PC-3 (cell line): ENCODE results near the gene SCN8A. TPM values are rescaled to one million over a fixed set of nuclear protein-coding genes. Genes with fewer than 3 reads are reported as not detected.

Source experiments
- ATAC-seq: fragments of 200-7000 bp; cut with Tn5 transposase; 2 replicates; pipeline ENCODE4 v1.9.1; 2020; ENCODE audit warnings: mild to moderate bottlenecking, moderate library complexity
- BruUV-seq: library from RNA; stranded (reverse); fragments of 400-500 nt; replicated peaks from 2 replicates; lab custom pipeline; 2021; lab: Mats Ljungman, UMichigan
- CTCF ChIA-PET: fragments of 300-600 bp; sonication (Branson Sonifier 250); formaldehyde crosslinking; loops from one replicate; lab custom pipeline; 2022; ENCODE audit warnings: antibody characterized with exemption; lab: Charles Lee
- POLR2A ChIA-PET: fragments of 300-600 bp; sonication (Branson Sonifier 250); formaldehyde crosslinking; loops from one replicate; lab custom pipeline; 2022; ENCODE audit warnings: antibody characterized with exemption; ENCODE audit not compliant: unreplicated experiment; lab: Charles Lee
- DNase-seq: peaks from one replicate; pipeline ENCODE4 v3.0.0-alpha.2; 2015
- H2AFZ ChIP-seq: fragments of 300-600 bp; sonication (generic); 2 replicates; pipeline ENCODE4 v1.6.0; 2016; ENCODE audit warnings: antibody characterized with exemption, low read length
- H3F3A ChIP-seq: fragments of 300-600 bp; sonication (generic); one replicate; pipeline ENCODE4 v1.6.0; 2017; ENCODE audit warnings: antibody characterized with exemption, low read length, control low read depth, mild to moderate bottlenecking; ENCODE audit not compliant: unreplicated experiment
- H3K27ac ChIP-seq: fragments of 300-600 bp; sonication (generic); 2 replicates; pipeline ENCODE4 v1.5.1; 2016; ENCODE audit warnings: mild to moderate bottlenecking, low read length
- H3K27me3 ChIP-seq: fragments of 300-600 bp; sonication (generic); 2 replicates; pipeline ENCODE4 v1.6.1; 2016; ENCODE audit warnings: low read length, mixed read lengths
- H3K36me3 ChIP-seq: fragments of 300-600 bp; sonication (generic); 2 replicates; pipeline ENCODE4 v1.6.1; 2016; ENCODE audit warnings: low read depth, mixed run types, low read length, mixed read lengths
- H3K4me1 ChIP-seq: fragments of 300-600 bp; sonication (generic); 2 replicates; pipeline ENCODE4 v1.5.1; 2016; ENCODE audit warnings: low read length; ENCODE audit not compliant: insufficient read depth
- H3K4me2 ChIP-seq: fragments of 300-600 bp; sonication (generic); 2 replicates; pipeline ENCODE4 v1.6.0; 2016; ENCODE audit warnings: low read length
- H3K4me3 ChIP-seq: fragments of 300-600 bp; sonication (generic); 2 replicates; pipeline ENCODE4 v1.5.1; 2016; ENCODE audit warnings: mild to moderate bottlenecking, low read length, mixed read lengths
- H3K79me2 ChIP-seq: fragments of 300-600 bp; sonication (generic); 2 replicates; pipeline ENCODE4 v1.6.1; 2017; ENCODE audit warnings: low read length, mixed read lengths
- H3K9ac ChIP-seq: fragments of 300-600 bp; sonication (generic); 2 replicates; pipeline ENCODE4 v1.6.0; 2016; ENCODE audit warnings: mild to moderate bottlenecking, low read length
- H3K9me2 ChIP-seq: fragments of 300-600 bp; sonication (generic); replicated peaks from 2 replicates; pipeline ENCODE4 v1.6.1; 2016; ENCODE audit warnings: mixed run types, low read length, mixed read lengths
- H3K9me3 ChIP-seq: fragments of 300-600 bp; sonication (generic); 2 replicates; pipeline ENCODE4 v1.6.1; 2016; ENCODE audit warnings: low read length, mixed read lengths
- H4K20me1 ChIP-seq: fragments of 300-600 bp; sonication (generic); 2 replicates; pipeline ENCODE4 v1.6.1; 2016; ENCODE audit warnings: low read length, mixed read lengths
- EZH2 ChIP-seq: fragments of 300-600 bp; sonication (generic); IDR thresholded peaks from one replicate; pipeline ENCODE4 v1.6.1; 2017; ENCODE audit warnings: antibody characterized with exemption, mild to moderate bottlenecking, low read length; ENCODE audit not compliant: unreplicated experiment
- EZH2phosphoT487 ChIP-seq: fragments of 300-600 bp; sonication (generic); IDR thresholded peaks from 2 replicates; pipeline ENCODE4 v1.6.1; 2018; ENCODE audit warnings: mild to moderate bottlenecking, antibody characterized with exemption, low read length, borderline replicate concordance
- intact Hi-C: fragments of 100-400 bp; cut with micrococcal nuclease; formaldehyde crosslinking; loops from 2 replicates; pipeline ENCODE4 v1.9.0; 2023
- total RNA-seq: library from RNA; depleted of rRNA; stranded (reverse); fragments of >200 nt; gene quantifications from 2 replicates; pipeline ENCODE4 v1.2.3, GENCODE V29; 2014
- TF ChIP-seq, protein P1 (sequence below): fragments of 300-600 bp; sonication (generic); conservative IDR thresholded peaks from 2 replicates; pipeline ENCODE4 v1.5.1; 2017; ENCODE audit warnings: antibody characterized with exemption, low read depth, mild to moderate bottlenecking, low read length

SCN8A gene
- total RNA-seq, 1 experiment from 2014 or later = 12.7 TPM

DNA sequence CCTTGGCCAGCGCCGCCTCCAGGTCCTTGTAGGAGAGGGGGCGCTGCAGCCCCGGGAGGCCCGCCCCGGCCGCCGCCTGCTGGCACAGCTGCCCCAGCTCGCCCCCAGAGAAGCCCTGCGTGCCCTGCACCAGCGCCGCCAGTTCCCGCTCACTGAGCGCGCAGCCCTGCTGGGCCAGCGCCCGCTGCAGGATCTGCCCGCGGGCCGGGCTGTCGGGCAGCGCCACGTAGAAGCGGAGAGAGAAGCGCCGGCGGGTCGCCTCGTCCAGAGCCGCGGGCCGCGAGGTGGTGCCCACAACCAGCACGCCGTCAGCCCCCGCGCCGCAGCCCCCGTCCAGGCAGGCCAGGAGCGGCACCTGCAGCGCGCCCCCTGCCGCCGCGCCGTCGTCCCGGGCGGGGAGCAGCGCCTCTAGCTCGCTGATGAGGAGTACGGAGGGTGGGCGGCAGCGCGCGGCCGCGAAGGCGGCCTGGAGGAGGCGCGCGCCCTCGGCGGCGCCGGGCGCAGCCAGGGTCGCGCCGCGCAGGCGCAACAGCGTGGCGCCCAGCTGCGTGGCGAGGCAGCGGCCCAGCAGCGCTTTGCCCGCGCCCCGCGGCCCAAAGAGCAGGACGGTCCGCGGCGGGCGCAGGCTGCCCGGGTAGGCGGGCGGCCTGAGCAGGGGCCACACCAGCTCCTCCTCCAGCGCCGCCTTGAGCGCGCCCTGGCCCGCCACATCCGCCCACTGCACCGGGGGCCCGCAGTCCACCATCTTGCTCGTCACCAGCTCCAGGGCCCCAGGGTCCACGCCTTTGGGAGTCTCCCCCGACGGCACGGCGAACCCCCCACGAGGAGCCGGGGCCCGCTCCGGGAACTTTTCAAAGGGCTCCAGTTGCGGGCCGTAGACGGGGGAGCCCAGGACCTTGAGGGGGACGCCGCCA lies 229.8 kb downstream of the SCN8A start:
- Histone ChIP-seq H3F3A (no peaks in the 10 kb centered on the region), H3K9me3 (no peaks in the 10 kb centered on the region), H2AFZ (peak overlapping the region; percentile 99), H4K20me1 (no peaks in the 10 kb centered on the region), H3K36me3 (no peaks in the 10 kb centered on the region), H3K4me2 (peak overlapping the region; percentile 100), H3K9me2 (no peaks in the 10 kb centered on the region), H3K4me3 (peak overlapping the region; percentile 88), H3K4me1 (peaks cover 17% of the 10 kb centered on the region; the same call in 1 of the 2 replicates), H3K9ac (peak overlapping the region; percentile 90), H3K79me2 (peaks cover 25% of the 10 kb centered on the region), H3K27ac (peak overlapping the region; percentile 43), H3K27me3 (no peaks in the 10 kb centered on the region)
- TF ChIP-seq EZH2 (no peak), EZH2phosphoT487 (no peak)
- TF ChIP-seq, protein P1, sequence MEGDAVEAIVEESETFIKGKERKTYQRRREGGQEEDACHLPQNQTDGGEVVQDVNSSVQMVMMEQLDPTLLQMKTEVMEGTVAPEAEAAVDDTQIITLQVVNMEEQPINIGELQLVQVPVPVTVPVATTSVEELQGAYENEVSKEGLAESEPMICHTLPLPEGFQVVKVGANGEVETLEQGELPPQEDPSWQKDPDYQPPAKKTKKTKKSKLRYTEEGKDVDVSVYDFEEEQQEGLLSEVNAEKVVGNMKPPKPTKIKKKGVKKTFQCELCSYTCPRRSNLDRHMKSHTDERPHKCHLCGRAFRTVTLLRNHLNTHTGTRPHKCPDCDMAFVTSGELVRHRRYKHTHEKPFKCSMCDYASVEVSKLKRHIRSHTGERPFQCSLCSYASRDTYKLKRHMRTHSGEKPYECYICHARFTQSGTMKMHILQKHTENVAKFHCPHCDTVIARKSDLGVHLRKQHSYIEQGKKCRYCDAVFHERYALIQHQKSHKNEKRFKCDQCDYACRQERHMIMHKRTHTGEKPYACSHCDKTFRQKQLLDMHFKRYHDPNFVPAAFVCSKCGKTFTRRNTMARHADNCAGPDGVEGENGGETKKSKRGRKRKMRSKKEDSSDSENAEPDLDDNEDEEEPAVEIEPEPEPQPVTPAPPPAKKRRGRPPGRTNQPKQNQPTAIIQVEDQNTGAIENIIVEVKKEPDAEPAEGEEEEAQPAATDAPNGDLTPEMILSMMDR = peak; percentile 61
- no TSS peak for BruUV-seq
- ATAC-seq (peak; percentile 68), DNase-seq (peak; percentile 74)
- ChIA-PET POLR2A (interaction anchor here (0.6 to 1.1 kb wide), 4 partner anchors 11 to 550 kb away, joined by 3 to 10 read pairs (median 4); no protein-coding TSS in a partner anchor), CTCF (interaction anchor here (0.5 to 2.0 kb wide), 4 partner anchors 11 to 449 kb away, joined by 3 to 4 read pairs (median 3); no protein-coding TSS in a partner anchor)
- intact Hi-C loops = loop anchor here (2.0 to 10.0 kb wide), 4 partner anchors 138 to 556 kb away; partner anchors contain the start of gene SCN8A

DNA sequence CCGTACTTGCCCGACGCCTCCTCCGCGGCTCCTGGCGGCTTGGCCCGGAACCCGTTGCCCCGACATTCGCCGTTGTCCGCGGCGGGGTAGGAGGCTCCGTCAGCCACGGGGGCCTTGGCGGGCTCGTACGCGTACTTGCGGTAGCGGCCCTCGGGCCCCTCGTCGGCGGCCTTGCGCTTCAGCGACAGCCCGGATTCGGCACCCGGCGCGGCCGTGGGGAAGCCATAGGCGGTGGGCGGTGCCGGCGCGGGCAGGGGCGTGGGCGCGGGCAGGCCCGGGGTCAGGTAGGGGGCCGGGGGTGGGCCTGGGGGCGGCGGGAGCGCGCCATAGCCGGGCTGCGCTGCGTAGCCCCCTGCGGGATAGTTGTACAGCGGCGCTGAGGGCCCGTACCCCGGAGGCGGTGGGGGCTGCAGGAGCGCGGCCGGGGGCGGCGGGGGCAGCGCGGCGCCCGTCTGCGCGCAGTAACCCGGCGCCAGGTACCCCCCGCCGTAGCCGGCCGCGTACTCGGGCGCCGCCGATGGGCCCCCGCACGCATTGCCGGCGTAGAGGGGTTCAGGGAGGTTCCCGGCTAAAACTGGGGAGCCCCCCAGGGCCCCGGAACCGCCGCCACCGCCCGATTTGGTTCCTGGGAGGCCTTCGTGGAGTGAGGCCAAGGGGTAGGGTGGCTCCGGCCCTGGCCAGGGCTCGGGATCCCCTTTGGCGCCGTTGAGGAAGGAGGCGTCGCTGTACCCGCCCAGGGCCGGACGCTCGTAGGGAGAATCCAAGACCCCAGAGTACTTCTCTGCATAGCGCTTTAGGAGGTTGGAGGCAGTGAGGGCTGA lies 230.6 kb downstream of the SCN8A start:
- peak overlapping the region; percentile 80 for H2AFZ ChIP-seq

More for the DNA sequence above, 230.6 kb downstream of the SCN8A start:
- Histone ChIP-seq H3K79me2 (peaks cover 25% of the 10 kb centered on the region), H3K27ac (peak overlapping the region; percentile 43; the same call in 1 of the 2 replicates), H3K27me3 (no peaks in the 10 kb centered on the region), H3F3A (no peaks in the 10 kb centered on the region), H3K9me2 (no peaks in the 10 kb centered on the region), H3K9ac (peak overlapping the region; percentile 90), H4K20me1 (no peaks in the 10 kb centered on the region), H3K4me1 (peaks cover 17% of the 10 kb centered on the region; the same call in 1 of the 2 replicates), H3K9me3 (no peaks in the 10 kb centered on the region), H3K4me3 (peak overlapping the region; percentile 88), H3K36me3 (no peaks in the 10 kb centered on the region), H3K4me2 (peak overlapping the region; percentile 83)
- TF ChIP-seq, protein P1 = no peak
- TF ChIP-seq EZH2 (no peak), EZH2phosphoT487 (no peak)
- no TSS peak for BruUV-seq
- POLR2A ChIA-PET = interaction anchor here (1.1 kb wide), 1 partner anchor 10 kb away, joined by 6 read pairs; no protein-coding TSS in a partner anchor
- no peak for DNase-seq
- CTCF ChIA-PET = no interaction called here
- intact Hi-C loops = loop anchor here (2.0 to 10.0 kb wide), 4 partner anchors 139 to 557 kb away; partner anchors contain the start of gene SCN8A
- no peak for ATAC-seq
